Panc1 (cell line): ENCODE results near the gene SLFN5. TPM values are rescaled to one million over a fixed set of nuclear protein-coding genes. Genes with fewer than 3 reads are reported as not detected.

ENCODE experiments used
- ATAC-seq: fragments of 200-7000 bp; cut with Tn5 transposase; 2 replicates; pipeline ENCODE4 v1.9.1; 2020; ENCODE audit warnings: mild to moderate bottlenecking, moderate library complexity
- BruUV-seq: library from RNA; stranded (reverse); fragments of 400-500 nt; replicated peaks from 2 replicates; lab custom pipeline; 2021; lab: Mats Ljungman, UMichigan
- CTCF ChIA-PET: fragments of 300-600 bp; sonication (Branson Sonifier 250); formaldehyde crosslinking; loops from one replicate; lab custom pipeline; 2022; ENCODE audit warnings: antibody characterized with exemption; lab: Charles Lee
- POLR2A ChIA-PET: fragments of 300-600 bp; sonication (Branson Sonifier 250); formaldehyde crosslinking; loops from one replicate; lab custom pipeline; 2022; ENCODE audit warnings: antibody characterized with exemption; lab: Charles Lee
- DNase-seq: peaks from one replicate; pipeline ENCODE4 v3.0.0-alpha.2; 2010; ENCODE audit warnings: low read depth, low spot score
- H3K27ac ChIP-seq: 2 replicates; pipeline ENCODE4 v1.5.1; 2011; ENCODE audit warnings: mild to moderate bottlenecking, low read length, inconsistent platforms
- H3K27me3 ChIP-seq: fragments of 200-500 bp; sonication (Bioruptor generic); 2 replicates; pipeline ENCODE4 v1.6.0; 2014; ENCODE audit warnings: low read length, inconsistent platforms; ENCODE audit not compliant: control insufficient read depth, insufficient read depth
- H3K36me3 ChIP-seq: fragments of 200-500 bp; sonication (Bioruptor generic); 2 replicates; pipeline ENCODE4 v1.5.1; 2014; ENCODE audit warnings: inconsistent platforms, mild to moderate bottlenecking, low read length, moderate library complexity; ENCODE audit not compliant: control insufficient read depth, insufficient read depth
- H3K4me1 ChIP-seq: 2 replicates; pipeline ENCODE4 v1.5.1; 2011; ENCODE audit warnings: inconsistent platforms, mild to moderate bottlenecking, low read length, moderate library complexity; ENCODE audit not compliant: control insufficient read depth, insufficient read depth
- H3K4me3 ChIP-seq, 2 experiments: 2 replicates each; pipeline ENCODE4 v1.5.1; 2011 to 2012; ENCODE audit warnings: low read depth in 2 of 2, low read length in 2 of 2, mild to moderate bottlenecking in 2 of 2, inconsistent platforms in 1 of 2, moderate library complexity in 1 of 2
- H3K9me3 ChIP-seq: fragments of 200-500 bp; sonication (Bioruptor generic); 2 replicates; pipeline ENCODE4 v1.5.1; 2014; ENCODE audit warnings: low read depth, mild to moderate bottlenecking, inconsistent platforms, low read length, moderate library complexity; ENCODE audit not compliant: control insufficient read depth, insufficient read depth
- CTCF ChIP-seq: fragments of 450-650 bp; IDR thresholded peaks from 2 replicates; pipeline ENCODE4 v1.5.1; 2017; ENCODE audit warnings: mild to moderate bottlenecking
- POLR2AphosphoS5 ChIP-seq: IDR thresholded peaks from 2 replicates; pipeline ENCODE4 v1.6.1; 2012; ENCODE audit warnings: mild to moderate bottlenecking, low read depth, low read length, moderate library complexity
- SIN3A ChIP-seq: IDR thresholded peaks from 2 replicates; pipeline ENCODE4 v1.6.1; 2012; ENCODE audit warnings: low read depth, mild to moderate bottlenecking, low read length, moderate library complexity, borderline replicate concordance; ENCODE audit not compliant: insufficient read depth
- TCF7L2 ChIP-seq: IDR thresholded peaks from 2 replicates; pipeline ENCODE4 v1.6.1; 2011; ENCODE audit warnings: mild to moderate bottlenecking, low read depth, low read length, inconsistent platforms
- in situ Hi-C: cut with HindIII; loops from 2 replicates; pipeline ENCODE4 v1.10.0; 2016; ENCODE audit warnings: low sequenced_read_pairs, low pct_unique_long_range_greater_than_20kb
- intact Hi-C: fragments of 100-400 bp; cut with micrococcal nuclease; formaldehyde crosslinking; loops from one replicate; pipeline ENCODE4 v1.10.0; 2022; ENCODE audit not compliant: unreplicated experiment
- total RNA-seq: library from RNA; stranded (reverse); gene quantifications from one replicate; pipeline ENCODE4 v1.2.1, GENCODE V29; 2021; ENCODE audit not compliant: unreplicated experiment
- TF ChIP-seq, protein P1 (sequence below), 2 experiments: IDR thresholded peaks; 2 replicates each; pipeline ENCODE4 v1.6.1; 2011 to 2012; ENCODE audit warnings: low read depth in 2 of 2, control low read depth in 1 of 2, low read length in 1 of 2, mild to moderate bottlenecking in 1 of 2, moderate library complexity in 1 of 2; ENCODE audit not compliant: insufficient read depth in 1 of 2

The SLFN5 gene
- total RNA-seq, 1 experiment from 2014 or later: 5.4 TPM

GRCh38 chr17:35315283-35315682 is 72.4 kb downstream of the SLFN5 start:
- TF ChIP-seq SIN3A: no peak
- no peak for TF ChIP-seq TCF7L2
- no peak for TF ChIP-seq CTCF
- TF ChIP-seq, protein P1, sequence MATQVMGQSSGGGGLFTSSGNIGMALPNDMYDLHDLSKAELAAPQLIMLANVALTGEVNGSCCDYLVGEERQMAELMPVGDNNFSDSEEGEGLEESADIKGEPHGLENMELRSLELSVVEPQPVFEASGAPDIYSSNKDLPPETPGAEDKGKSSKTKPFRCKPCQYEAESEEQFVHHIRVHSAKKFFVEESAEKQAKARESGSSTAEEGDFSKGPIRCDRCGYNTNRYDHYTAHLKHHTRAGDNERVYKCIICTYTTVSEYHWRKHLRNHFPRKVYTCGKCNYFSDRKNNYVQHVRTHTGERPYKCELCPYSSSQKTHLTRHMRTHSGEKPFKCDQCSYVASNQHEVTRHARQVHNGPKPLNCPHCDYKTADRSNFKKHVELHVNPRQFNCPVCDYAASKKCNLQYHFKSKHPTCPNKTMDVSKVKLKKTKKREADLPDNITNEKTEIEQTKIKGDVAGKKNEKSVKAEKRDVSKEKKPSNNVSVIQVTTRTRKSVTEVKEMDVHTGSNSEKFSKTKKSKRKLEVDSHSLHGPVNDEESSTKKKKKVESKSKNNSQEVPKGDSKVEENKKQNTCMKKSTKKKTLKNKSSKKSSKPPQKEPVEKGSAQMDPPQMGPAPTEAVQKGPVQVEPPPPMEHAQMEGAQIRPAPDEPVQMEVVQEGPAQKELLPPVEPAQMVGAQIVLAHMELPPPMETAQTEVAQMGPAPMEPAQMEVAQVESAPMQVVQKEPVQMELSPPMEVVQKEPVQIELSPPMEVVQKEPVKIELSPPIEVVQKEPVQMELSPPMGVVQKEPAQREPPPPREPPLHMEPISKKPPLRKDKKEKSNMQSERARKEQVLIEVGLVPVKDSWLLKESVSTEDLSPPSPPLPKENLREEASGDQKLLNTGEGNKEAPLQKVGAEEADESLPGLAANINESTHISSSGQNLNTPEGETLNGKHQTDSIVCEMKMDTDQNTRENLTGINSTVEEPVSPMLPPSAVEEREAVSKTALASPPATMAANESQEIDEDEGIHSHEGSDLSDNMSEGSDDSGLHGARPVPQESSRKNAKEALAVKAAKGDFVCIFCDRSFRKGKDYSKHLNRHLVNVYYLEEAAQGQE (IDR thresholded peaks at IDR 0.05; ENCODE audit: insufficient read depth in 1 of 2, low read depth in 2 of 2, low read length in 1 of 2): no peak
- no peak for TF ChIP-seq POLR2AphosphoS5
- H3K36me3 ChIP-seq: no peaks in the 10 kb centered on the region
- CTCF ChIA-PET: no interaction called here
- no peaks in the 10 kb centered on the region for H3K4me1 ChIP-seq
- intact Hi-C loops (no loop called here), in situ Hi-C loops (loop anchor here (25.0 kb wide), 1 partner anchor 222 kb away; the partner anchor contains the start of gene SLFN12L)
- ATAC-seq: 0 out of 2 replicates have a peak, but pooled peaks have one; percentile 15
- no peak for DNase-seq
- no peaks in the 10 kb centered on the region for H3K9me3 ChIP-seq
- H3K27ac ChIP-seq: no peak overlapping the region
- BruUV-seq: no TSS peak
- peaks cover 2% of the 10 kb centered on the region; the same call in 1 of the 2 replicates for H3K27me3 ChIP-seq
- H3K4me3 ChIP-seq: no peak overlapping the region
- POLR2A ChIA-PET: interaction anchor here (0.6 kb wide), 1 partner anchor 16 kb away, joined by 3 read pairs; no protein-coding TSS in a partner anchor

- BruUV-seq: no TSS peak
- Histone ChIP-seq H3K27me3 (peaks cover 2% of the 10 kb centered on the region; the same call in 1 of the 2 replicates), H3K27ac (no peak overlapping the region), H3K4me3 (no peak overlapping the region), H3K4me1 (no peaks in the 10 kb centered on the region), H3K36me3 (no peaks in the 10 kb centered on the region), H3K9me3 (no peaks in the 10 kb centered on the region)
- CTCF ChIA-PET: no interaction called here
- in situ Hi-C loops (loop anchor here (25.0 kb wide), 1 partner anchor 221 kb away; the partner anchor contains the start of gene SLFN12L), intact Hi-C loops (no loop called here)
- DNase-seq (no peak), ATAC-seq (no peak)
- TF ChIP-seq, protein P1 (IDR thresholded peaks at IDR 0.05; ENCODE audit: insufficient read depth in 1 of 2, low read depth in 2 of 2, low read length in 1 of 2): no peak
- TF ChIP-seq CTCF (no peak), TCF7L2 (no peak), SIN3A (no peak), POLR2AphosphoS5 (no peak)
- POLR2A ChIA-PET: no interaction called here
Measured at GRCh38 chr17:35315971-35316370, 73.1 kb downstream of the SLFN5 start.
